Endodermal cell (in vitro differentiated cells): Measurements from ENCODE around the gene TSHZ2. TPM values are rescaled to one million over a fixed set of nuclear protein-coding genes. Genes with fewer than 3 reads are reported as not detected.

Source experiments
- DNase-seq: peaks from one replicate; pipeline ENCODE4 v3.0.0-alpha.2; 2017
- H3K27ac ChIP-seq: 2 replicates; pipeline ENCODE4 v1.5.1; 2013; ENCODE audit warnings: mild to moderate bottlenecking, low read depth, low read length, moderate library complexity
- H3K27me3 ChIP-seq: 2 replicates; pipeline ENCODE4 v1.6.1; 2013; ENCODE audit warnings: mild to moderate bottlenecking, low read length, moderate library complexity; ENCODE audit not compliant: insufficient read depth, control insufficient read depth, poor library complexity, severe bottlenecking
- H3K36me3 ChIP-seq: 2 replicates; pipeline ENCODE4 v1.7.0; 2013; ENCODE audit warnings: mild to moderate bottlenecking, low read length, moderate library complexity; ENCODE audit not compliant: control insufficient read depth, insufficient read depth
- H3K4me1 ChIP-seq: one replicate; pipeline ENCODE4 v1.7.0; 2013; ENCODE audit warnings: low read length; ENCODE audit not compliant: control insufficient read depth, insufficient read depth
- H3K4me3 ChIP-seq: 2 replicates; pipeline ENCODE4 v1.5.1; 2013; ENCODE audit warnings: mild to moderate bottlenecking, low read length, moderate library complexity
- H3K9ac ChIP-seq: 2 replicates; pipeline ENCODE4 v1.6.1; 2013; ENCODE audit warnings: mild to moderate bottlenecking, low read length, moderate library complexity; ENCODE audit not compliant: poor library complexity, severe bottlenecking; ENCODE audit errors: extremely low read depth
- H3K9me3 ChIP-seq: 2 replicates; pipeline ENCODE4 v1.6.1; 2013; ENCODE audit warnings: mild to moderate bottlenecking, low read length, moderate library complexity; ENCODE audit not compliant: control insufficient read depth
- H3K27ac Mint-ChIP-seq: 2 replicates; pipeline ENCODE4 v1.8.0; 2020; ENCODE audit warnings: mixed read lengths
- H3K27me3 Mint-ChIP-seq: 2 replicates; pipeline ENCODE4 v1.8.0; 2021; ENCODE audit warnings: mild to moderate bottlenecking, mixed read lengths; ENCODE audit not compliant: insufficient read depth
- H3K36me3 Mint-ChIP-seq: 2 replicates; pipeline ENCODE4 v1.8.0; 2020; ENCODE audit warnings: low read depth, mixed read lengths
- H3K4me1 Mint-ChIP-seq: 2 replicates; pipeline ENCODE4 v1.8.0; 2020; ENCODE audit warnings: mixed read lengths
- H3K4me3 Mint-ChIP-seq: 2 replicates; pipeline ENCODE4 v1.8.0; 2020; ENCODE audit warnings: mild to moderate bottlenecking, moderate library complexity, mixed read lengths
- H3K9me3 Mint-ChIP-seq: 2 replicates; pipeline ENCODE4 v1.8.0; 2020; ENCODE audit warnings: mild to moderate bottlenecking, mixed read lengths
- CTCF ChIP-seq: fragments of 200-600 bp; sonication (generic); conservative IDR thresholded peaks from 2 replicates; pipeline ENCODE4 v1.5.0; 2021; ENCODE audit warnings: antibody characterized with exemption, mild to moderate bottlenecking
- WGBS, 2 experiments: methylation state at CpG; one replicate each; pipeline versions ENCODE4 v1.1.5 to v1.1.7; 2013; ENCODE audit warnings: missing lambda C conversion rate in 2 of 2, mixed read lengths in 1 of 2; ENCODE audit not compliant: insufficient coverage in 1 of 2, insufficient read length in 1 of 2; 5-methylcytosine and 5-hydroxymethylcytosine counted together
- total RNA-seq, 2 donors: library from RNA; stranded (reverse); fragmentation: NEBNext Ultra II Directional in 1 of 2; extraction: Animal tissue kit (Norgen Biotek cat#: 25700) in 1 of 2; gene quantifications; 2 replicates in 1 of 2; 3 replicates in 1 of 2; pipeline ENCODE4 v1.2.1, GENCODE V29; 2021

Gene TSHZ2
- total RNA-seq, 2 donors from 2014 or later = 0.07 to 0.31 TPM

- peaks cover 3% of the 10 kb centered on the region for H3K27me3 Mint-ChIP-seq
- no peak overlapping the region for H3K4me3 Mint-ChIP-seq
- no peaks in the 10 kb centered on the region for H3K36me3 ChIP-seq
- no peaks in the 10 kb centered on the region for H3K36me3 Mint-ChIP-seq
- no peak for TF ChIP-seq CTCF
- no peak overlapping the region for H3K27ac ChIP-seq
- H3K9me3 Mint-ChIP-seq = no peaks in the 10 kb centered on the region
- H3K4me1 Mint-ChIP-seq = peaks cover 12% of the 10 kb centered on the region
- H3K9me3 ChIP-seq = no peaks in the 10 kb centered on the region
- no peak overlapping the region for H3K9ac ChIP-seq
- 38 to 42% methylated on average over 11 of the region's 11 CpGs for WGBS, 2 experiments
- no peak overlapping the region for H3K27ac Mint-ChIP-seq
- DNase-seq = peak; percentile 59
- H3K27me3 ChIP-seq = no peaks in the 10 kb centered on the region
- H3K4me1 ChIP-seq = no peaks in the 10 kb centered on the region
- no peak overlapping the region for H3K4me3 ChIP-seq
Observed at GRCh38 chr20:53282217-53282955, 310.2 kb downstream of the TSHZ2 start.

- WGBS, 2 experiments = 0 to 31% methylated on average over 1 to 2 of the region's 2 CpGs
- Mint-ChIP-seq H3K27me3 (peaks cover 3% of the 10 kb centered on the region), H3K4me1 (peaks cover 12% of the 10 kb centered on the region), H3K36me3 (no peaks in the 10 kb centered on the region), H3K9me3 (no peaks in the 10 kb centered on the region), H3K4me3 (no peak overlapping the region), H3K27ac (no peak overlapping the region)
- DNase-seq = no peak
- Histone ChIP-seq H3K27ac (no peak overlapping the region), H3K27me3 (no peaks in the 10 kb centered on the region), H3K4me1 (no peaks in the 10 kb centered on the region), H3K9me3 (no peaks in the 10 kb centered on the region), H3K36me3 (no peaks in the 10 kb centered on the region), H3K4me3 (no peak overlapping the region), H3K9ac (no peak overlapping the region)
- TF ChIP-seq CTCF = no peak
Observed at GRCh38 chr20:53283011-53283410, 310.9 kb downstream of the TSHZ2 start.

- Mint-ChIP-seq H3K4me3 (no peak overlapping the region), H3K27ac (no peak overlapping the region), H3K36me3 (no peaks in the 10 kb centered on the region), H3K27me3 (peaks cover 3% of the 10 kb centered on the region), H3K4me1 (peaks cover 12% of the 10 kb centered on the region), H3K9me3 (no peaks in the 10 kb centered on the region)
- Histone ChIP-seq H3K27me3 (no peaks in the 10 kb centered on the region), H3K9ac (no peak overlapping the region), H3K36me3 (no peaks in the 10 kb centered on the region), H3K9me3 (no peaks in the 10 kb centered on the region), H3K27ac (no peak overlapping the region), H3K4me1 (no peaks in the 10 kb centered on the region), H3K4me3 (no peak overlapping the region)
- DNase-seq = no peak
- no peak for TF ChIP-seq CTCF
- WGBS, 2 experiments = 59 to 80% methylated on average over 2 to 3 of the region's 3 CpGs
Observed at GRCh38 chr20:53283597-53283996, 311.4 kb downstream of the TSHZ2 start.
